ENCODE measurements around the gene KCNMA1.

KCNMA1 gene

GRCh38 chr10:77448226-77448625 lies 189.4 kb downstream of the KCNMA1 start:
- no peak for DNase-seq (ENCODE audit: low spot score)

- DNase-seq (ENCODE audit: low spot score) = no peak
Observed at GRCh38 chr10:77446700-77447099, 190.9 kb downstream of the KCNMA1 start.

DNA sequence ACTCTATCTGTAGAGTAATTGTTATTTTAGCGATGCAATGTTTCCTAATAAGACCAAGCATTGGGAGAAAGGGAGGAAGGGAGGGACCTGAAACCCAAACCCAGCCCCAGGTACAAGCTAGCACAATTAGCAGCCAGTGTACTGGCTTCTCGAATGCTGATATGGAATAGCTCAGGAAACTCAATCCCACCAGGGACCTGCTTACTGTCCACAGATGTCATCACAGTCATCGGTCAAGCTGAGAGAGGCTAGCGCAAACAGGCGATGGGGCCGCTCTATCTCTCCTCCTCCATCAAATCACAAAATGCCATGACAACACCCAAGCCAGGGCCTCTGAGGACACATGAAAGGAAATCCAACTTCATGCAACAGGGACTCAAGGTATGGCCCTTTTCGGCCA lies 192.1 kb downstream of the KCNMA1 start:
- no peak for DNase-seq (ENCODE audit: low spot score)

- no peak for DNase-seq (ENCODE audit: low spot score)
Observed at GRCh38 chr10:77444041-77444440, 193.6 kb downstream of the KCNMA1 start.

DNA sequence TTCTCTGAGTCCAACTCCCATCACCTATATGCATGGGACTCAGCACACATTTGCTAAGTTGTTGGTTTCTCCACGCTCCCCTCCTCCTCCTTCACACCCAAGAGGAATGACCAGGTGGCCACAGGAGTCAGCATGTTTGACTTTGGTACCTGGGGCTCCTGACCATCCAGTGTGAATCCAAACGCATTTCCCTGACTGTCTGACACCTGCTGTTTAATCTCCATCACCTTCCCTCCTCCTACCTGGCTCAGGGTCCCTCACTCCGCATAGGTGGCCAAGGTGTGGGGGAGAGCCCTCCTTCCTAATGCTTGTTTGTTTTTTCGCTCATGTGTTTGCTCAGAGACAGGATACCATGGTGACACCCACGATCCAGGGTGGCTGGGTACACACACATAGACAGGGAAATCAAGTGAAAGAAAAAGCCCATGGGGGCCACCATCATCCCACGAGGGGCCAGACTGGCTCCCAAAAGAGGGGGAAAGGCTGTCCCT lies 194.9 kb downstream of the KCNMA1 start:
- no peak for DNase-seq (ENCODE audit: low spot score)

DNA sequence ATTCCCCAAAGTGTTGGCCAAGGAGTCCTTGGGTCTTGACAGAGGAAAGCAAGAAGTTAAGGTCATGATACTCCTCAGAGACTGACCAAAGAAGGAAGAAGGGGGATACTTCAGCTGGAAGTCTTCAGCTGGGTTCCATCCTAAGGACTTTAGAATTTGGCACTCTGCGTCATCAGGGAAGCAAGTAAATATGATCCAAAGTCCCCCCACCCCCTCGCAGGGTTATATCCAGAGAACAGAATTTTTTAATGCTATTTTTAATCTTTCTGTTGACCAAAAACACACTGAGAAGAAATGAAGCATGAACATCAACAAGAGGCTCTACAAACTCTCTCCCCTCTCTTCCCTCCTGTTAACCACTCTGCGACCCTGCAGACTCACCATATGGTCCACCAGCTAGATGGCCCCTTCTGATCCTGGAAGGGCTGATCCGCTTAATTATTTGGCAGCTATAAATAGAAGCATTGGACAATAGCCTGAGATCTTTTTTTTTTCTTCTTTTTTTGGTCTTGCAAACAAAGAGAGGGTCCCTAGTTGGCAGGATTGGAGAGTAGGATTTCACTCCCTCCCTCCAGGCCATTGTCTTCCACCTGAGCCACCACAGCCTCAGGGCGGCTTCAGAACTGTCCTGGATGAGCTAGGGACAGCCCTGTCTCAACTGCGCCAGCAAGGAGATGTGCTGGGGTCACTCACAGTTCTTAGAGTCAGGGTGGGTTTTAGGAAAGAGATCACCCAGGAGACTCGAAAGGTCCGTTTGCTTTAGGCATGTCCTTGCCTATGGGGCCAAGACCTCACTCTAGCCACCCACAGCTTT lies 196.0 kb downstream of the KCNMA1 start:
- DNase-seq (ENCODE audit: low spot score) = no peak

GRCh38 chr10:77436257-77436975 lies 201.2 kb downstream of the KCNMA1 start:
- no peak for DNase-seq (ENCODE audit: low spot score)

DNA sequence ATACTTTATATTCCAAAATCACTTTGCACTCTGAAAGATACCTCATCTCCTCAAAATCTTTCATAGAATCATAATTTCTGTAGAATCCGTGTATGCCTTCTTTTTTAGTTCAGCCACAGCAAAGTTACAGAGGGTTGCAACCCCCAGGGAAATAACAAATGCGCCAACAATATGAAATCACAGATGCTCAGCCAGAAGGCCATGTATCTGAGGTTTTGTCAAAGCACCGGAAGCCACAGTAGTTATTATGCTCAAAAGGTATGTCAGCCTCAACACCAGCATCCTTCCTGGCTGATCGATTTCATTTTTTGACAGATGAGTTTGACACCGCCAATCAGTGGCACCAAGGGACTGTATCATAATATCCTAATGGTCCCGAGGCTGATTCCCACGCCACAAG lies 204.1 kb downstream of the KCNMA1 start:
- DNase-seq (ENCODE audit: low spot score) = no peak

DNA sequence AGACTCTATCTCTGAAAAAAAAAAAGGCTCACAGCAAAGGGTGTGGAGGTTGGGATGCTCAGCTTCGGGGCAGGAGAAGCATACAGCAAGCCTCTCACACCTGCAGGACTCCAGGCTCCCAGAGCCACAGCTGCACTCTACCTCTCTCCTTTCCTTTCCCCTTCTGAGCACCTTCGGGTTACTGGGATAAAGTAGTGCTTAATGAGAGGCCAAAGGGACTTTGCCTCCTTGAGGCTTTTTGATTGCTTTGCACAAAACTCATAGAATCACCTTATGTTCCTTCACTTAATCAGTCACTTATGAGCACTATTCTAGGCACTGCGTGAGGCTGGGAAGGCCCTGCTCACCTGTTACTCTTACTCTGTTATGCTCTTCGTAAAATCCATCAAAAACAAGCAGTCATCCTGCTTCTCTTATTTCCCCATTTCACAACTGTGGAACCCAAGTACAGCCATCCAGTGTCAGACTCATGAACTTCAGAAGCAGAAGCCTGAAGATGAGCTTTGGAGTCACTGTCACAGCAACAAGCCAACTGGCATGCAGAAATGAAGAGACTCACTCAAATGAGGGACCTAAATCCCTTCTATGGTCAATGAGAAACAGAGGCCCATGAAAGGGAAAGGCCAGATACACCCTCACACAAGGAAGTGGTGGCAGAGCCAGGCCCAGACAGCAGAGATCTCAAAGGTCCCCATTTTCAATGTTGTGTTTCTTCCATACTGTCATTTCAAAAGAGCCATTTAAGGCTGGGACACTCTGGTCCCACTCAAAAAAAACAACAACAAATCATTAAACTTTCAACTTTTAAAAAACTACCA lies 205.4 kb downstream of the KCNMA1 start:
- no peak for DNase-seq (ENCODE audit: low spot score)

- no peak for DNase-seq (ENCODE audit: low spot score)
Observed at GRCh38 chr10:77431209-77431611, 206.4 kb downstream of the KCNMA1 start.

DNA sequence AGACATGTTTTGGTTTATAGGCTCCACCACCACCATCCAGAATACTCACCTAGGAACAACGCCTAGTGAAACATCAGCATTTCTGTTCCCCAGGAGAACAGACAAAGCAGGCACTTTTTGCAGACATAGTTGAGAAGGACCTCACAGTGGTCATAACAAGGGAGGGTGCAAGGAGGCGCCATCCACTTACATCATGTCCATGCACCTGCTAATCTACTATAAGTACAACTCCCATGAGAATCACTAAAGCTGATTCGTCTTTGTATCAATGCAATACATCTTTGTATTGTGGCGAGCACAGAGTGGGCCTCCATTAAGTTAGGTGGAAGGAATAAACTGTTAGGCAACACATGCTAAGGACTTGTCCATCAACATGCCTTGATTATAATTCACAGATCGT lies 207.1 kb downstream of the KCNMA1 start:
- DNase-seq (ENCODE audit: low spot score) = no peak

DNA sequence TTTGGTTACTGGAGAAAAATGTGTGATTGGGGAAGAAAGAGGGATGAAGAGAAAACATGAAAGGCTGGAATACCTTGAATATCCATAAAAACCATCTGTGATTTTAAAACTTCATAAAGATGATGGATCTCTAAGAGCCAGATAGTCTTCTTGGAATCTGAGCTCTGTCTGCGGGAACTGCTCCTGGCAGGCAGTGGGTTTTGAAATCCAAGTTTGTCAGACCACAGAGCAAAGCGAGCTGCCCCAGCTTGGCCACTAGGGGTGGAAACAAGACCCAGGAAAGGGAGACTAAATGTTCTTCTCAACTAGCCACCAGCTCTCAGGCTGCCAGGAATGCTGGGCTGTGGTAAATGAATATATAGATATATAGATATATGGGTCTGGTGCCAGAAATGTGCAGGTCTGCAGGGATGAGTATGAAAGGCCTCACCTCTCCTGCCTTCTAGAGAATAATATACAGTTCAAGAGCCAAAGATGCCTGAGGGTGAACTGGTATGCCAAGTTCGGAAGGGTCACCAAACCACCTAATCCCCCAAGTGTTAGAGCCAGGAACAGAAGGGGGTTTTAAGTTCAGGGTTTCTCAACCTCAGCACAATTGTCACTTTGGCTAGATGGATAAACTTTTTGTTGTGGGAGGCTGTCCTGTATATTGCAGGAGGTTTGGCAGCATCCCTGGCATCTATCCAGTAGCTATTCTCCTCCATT lies 208.8 kb downstream of the KCNMA1 start:
- no peak for DNase-seq (ENCODE audit: low spot score)

- no peak for DNase-seq (ENCODE audit: low spot score)
Observed at GRCh38 chr10:77424257-77424656, 213.4 kb downstream of the KCNMA1 start.

- DNase-seq (ENCODE audit: low spot score) = no peak
Observed at GRCh38 chr10:77422491-77423338, 214.9 kb downstream of the KCNMA1 start.

DNA sequence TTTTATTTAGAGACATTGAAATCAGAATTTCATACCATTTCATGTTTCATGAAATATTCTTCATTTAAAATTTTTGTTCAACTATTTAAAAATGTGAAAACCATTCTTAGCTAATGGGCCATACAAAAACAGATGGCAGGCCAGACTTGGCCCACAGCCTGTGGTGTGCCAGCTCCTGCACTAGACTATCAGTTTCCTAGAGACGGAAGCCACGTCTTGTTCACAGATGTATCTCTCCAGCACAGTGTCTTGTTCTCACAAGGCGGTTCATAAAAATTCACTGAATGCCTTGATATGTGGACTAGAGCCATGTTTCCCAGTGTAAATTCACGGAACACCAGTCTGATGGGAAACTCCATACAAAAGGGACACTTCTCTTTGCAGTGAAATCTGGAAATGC lies 216.0 kb downstream of the KCNMA1 start:
- DNase-seq (ENCODE audit: low spot score) = no peak

DNA sequence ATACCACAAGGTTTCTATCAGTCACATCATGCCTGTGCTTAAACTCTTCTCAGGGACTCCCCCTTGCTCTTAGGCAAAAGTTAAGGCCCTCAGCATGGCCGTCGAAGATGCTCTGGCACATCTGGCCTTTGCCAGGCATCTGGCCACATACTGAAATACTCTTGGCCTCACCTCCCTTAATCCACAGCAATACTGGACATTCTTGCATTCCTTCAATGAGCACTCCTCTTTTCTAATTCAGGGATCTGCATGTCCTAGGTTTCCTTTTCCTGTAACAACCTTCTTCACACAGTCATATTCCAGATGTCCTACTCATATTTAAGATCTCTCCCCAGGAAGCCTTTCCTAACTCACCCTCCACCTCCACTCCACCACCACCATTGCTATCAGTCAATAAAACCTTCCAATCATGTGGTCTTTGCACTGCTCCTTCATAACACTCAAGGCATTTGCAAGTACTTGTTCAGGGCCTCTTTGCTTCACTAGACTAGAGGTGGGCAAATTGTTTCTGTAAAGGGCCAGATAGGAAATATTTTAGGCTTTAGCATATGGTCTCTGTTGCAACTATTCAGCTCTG lies 216.6 kb downstream of the KCNMA1 start:
- no peak for DNase-seq (ENCODE audit: low spot score)

GRCh38 chr10:77419979-77420378 lies 217.6 kb downstream of the KCNMA1 start:
- no peak for DNase-seq (ENCODE audit: low spot score)

GRCh38 chr10:77419056-77419455 lies 218.6 kb downstream of the KCNMA1 start:
- no peak for DNase-seq (ENCODE audit: low spot score)

DNA sequence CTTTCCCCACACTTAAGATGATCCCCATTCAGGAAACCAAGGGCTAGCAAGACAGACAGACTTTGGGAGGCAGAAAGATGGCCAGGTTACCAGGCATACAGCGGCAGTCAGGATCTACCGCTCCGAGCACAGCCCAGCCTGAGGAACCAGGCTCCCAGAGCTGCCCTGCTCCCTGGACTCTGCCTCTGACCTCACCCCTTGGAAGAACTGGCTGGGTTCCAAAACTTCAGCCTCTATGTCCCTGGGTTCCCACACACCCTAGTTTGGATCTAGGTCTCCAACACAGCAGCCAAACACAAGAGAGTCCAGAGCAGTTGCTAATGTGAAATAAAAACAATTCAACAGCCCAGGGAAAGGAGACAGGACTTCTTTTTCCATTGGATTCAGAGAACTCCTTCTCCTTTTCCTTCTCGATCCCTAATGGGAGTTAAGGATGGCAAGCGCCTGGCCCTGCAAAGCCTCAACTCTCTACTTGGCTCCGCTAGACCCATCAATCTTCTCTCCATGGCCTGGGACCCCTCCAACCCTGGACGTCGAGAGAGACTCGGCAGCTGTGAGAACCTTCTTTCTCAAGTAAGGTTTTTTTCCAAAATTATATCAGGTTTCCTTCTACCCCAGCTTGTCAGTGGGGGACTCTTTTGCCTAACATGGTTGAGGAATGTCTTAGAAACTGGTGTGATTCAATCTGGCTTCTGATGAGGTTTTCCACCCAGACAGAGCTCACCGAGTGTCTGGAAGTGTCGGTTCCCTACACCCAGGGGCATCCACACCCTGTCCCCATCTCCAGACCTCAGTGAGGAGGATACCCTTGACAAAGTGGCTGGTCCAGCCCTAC lies 219.6 kb downstream of the KCNMA1 start:
- no peak for DNase-seq (ENCODE audit: low spot score)

DNA sequence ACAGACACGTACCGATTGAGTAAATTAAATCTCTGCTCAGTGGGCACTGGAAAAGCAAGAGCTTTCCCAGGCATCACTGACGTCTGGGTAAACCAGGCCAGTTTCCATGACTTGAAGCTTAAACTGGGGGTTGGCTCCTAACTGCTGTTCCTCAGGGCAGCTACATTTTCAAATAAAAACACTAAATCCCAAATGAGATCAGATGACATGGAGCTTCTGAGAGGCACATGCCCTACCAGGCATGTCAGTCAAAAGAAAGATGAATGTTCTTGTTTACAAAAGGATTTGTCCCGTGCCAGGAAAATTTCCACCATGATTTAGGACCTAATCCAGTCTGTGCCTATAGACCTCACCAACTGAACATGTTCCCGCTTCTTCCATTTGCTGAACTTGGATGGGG lies 220.2 kb downstream of the KCNMA1 start:
- DNase-seq (ENCODE audit: low spot score) = no peak

Data from left forelimb (tissue), 1 donor.